H1 (cell line): ENCODE measurements around the gene SPACDR. TPM values are rescaled to one million over a fixed set of nuclear protein-coding genes. Genes with fewer than 3 reads are reported as not detected.

Source experiments
- CHD7 ChIP-seq: fragments of 300-600 bp; sonication (generic); IDR thresholded peaks from 2 replicates; pipeline ENCODE4 v1.7.1; 2012; ENCODE audit warnings: low read length, moderate library complexity, mild to moderate bottlenecking, inconsistent platforms; ENCODE audit not compliant: insufficient replicate concordance
- polyA plus RNA-seq, 7 experiments: library from polyadenylated mRNA; depleted of rRNA in 3 of 7; stranded (reverse) in 5 of 7; unstranded in 2 of 7; fragments of >200 nt in 5 of 7; fragments of 200-250 nt in 2 of 7; gene quantifications; 1 replicate in 5 of 7; 2 replicates in 1 of 7; 4 replicates in 1 of 7; pipeline versions ENCODE4 v1.2.1 to v1.2.3, GENCODE V29; 2011 to 2013; ENCODE audit warnings: missing spikeins in 2 of 7, mixed read lengths in 2 of 7
- total RNA-seq: library from RNA; stranded (reverse); fragmentation: NEBNext Ultra II Directional; extraction: Animal tissue kit (Norgen Biotek cat#: 25700); gene quantifications from 2 replicates; pipeline ENCODE4 v1.2.1, GENCODE V29; 2021

The SPACDR gene
- total and polyA plus RNA-seq, 2 of the 8 experiments (the other 6 are each of a cell fraction or from before 2014, with no cell fraction given): 0.26 TPM; not detected in 1

GRCh38 chr7:100455206-100455605, 8.9 kb downstream of the SPACDR start (continued):
- no peak for TF ChIP-seq CHD7
